ENCODE measurements around the gene ZDHHC14.

ZDHHC14 gene

DNA sequence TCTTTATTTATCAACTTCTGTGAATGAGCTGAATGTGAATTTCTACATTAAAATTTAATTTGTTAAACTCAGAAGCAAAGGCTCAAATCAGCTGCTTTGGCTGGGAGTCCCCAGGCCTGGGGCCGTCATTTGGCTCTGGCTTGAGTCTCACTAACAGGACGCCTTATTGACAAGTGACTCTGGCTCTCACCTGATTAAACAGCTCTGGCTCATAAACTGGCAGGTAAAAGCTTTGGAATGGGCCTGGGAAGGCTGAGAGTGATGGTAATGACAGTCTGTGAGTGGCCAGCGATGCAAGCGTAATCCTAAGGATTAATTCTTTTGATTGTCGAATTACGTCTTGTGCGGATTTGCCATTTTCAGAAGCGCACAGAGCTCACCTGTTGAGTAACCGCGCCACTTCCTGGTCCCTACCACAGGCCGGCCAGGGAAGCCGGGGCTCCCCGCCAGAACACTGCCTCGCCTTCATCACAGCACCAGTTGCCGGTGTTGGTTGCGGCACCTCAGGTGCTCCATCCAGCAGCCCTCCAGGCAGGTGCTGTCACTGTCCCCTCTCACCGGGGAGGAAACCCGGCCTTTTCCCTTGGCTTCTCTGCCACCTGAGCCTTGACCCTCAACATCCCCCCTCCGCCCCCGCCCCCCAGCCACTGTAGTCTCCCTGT lies 110.7 kb downstream of the ZDHHC14 start:
- no peak for DNase-seq (ENCODE audit: low spot score)

GRCh38 chr6:157492249-157492648 lies 111.3 kb downstream of the ZDHHC14 start:
- DNase-seq (ENCODE audit: low spot score) = no peak

GRCh38 chr6:157492741-157493140 lies 111.8 kb downstream of the ZDHHC14 start:
- no peak for DNase-seq (ENCODE audit: low spot score)

GRCh38 chr6:157493173-157493572 lies 112.2 kb downstream of the ZDHHC14 start:
- no peak for DNase-seq (ENCODE audit: low spot score)

DNA sequence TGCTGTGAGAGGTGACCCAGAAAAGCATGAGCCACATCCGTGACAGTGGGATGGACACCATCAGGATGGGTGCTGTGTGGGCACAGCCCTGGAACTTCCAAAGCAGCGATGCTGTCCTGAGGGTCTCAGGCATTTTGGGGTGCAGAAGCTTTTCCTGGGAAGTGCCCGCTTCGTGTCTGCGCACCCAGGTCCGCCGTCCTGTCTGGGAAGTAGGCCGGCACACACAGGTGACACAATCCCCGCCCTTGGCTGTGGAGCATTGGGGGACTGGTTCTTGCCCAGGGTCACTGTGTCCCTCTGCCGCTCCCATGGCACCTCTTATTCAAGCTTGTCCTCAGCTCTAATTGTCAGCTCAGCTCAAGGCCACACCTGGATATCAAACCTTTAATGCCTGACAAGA lies 112.6 kb downstream of the ZDHHC14 start:
- DNase-seq (ENCODE audit: low spot score) = no peak

DNA sequence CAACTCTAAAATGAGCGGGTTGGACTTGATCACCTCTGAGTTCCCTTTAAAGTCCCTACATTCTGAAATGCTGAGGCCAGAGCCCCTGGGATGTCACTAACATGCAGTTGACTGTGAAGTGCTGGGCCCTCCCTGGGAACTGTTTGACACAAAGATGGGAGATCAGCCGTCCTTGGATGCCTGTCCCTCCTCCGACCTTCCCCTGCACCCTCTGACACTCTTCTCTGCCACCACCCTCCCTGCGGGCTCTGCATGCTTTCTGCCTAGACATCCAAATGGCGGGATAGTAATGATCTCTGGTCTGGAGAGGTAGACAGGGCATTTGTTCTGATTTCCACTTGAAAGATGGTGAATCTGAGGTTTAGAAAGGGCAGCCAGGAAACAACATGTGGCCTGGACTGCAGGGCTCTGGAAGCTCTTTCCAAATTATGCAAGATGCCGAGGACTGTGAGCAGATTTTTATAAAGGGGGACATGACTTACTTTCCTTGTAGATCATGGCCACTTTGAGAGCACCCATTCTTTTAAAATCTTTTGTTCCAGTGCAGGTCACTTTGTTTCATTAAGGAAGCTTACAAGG lies 113.2 kb downstream of the ZDHHC14 start:
- DNase-seq (ENCODE audit: low spot score) = no peak

GRCh38 chr6:157496534-157497095 lies 115.6 kb downstream of the ZDHHC14 start:
- no peak for DNase-seq (ENCODE audit: low spot score)

GRCh38 chr6:157497579-157497978 lies 116.6 kb downstream of the ZDHHC14 start:
- DNase-seq (ENCODE audit: low spot score) = no peak

DNA sequence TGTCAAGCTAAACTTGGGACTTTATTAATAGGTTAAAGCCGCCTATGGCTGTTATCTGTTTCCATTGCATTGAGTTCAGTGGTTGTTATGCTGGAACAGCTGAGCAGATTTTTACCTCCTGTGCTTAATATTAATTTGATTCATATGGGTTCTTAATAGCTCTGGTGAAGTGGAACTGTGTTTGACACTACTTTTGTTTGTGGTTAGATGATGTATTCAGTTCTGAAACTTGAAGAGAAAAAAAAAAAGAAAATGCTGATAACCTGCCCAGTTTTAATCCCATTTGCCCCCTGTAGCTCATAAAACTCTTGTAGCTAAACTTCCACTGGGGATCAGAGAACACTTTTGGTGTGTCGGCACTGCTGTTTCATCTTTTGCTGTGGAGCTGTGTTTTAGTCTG lies 117.8 kb downstream of the ZDHHC14 start:
- DNase-seq (ENCODE audit: low spot score) = no peak

DNA sequence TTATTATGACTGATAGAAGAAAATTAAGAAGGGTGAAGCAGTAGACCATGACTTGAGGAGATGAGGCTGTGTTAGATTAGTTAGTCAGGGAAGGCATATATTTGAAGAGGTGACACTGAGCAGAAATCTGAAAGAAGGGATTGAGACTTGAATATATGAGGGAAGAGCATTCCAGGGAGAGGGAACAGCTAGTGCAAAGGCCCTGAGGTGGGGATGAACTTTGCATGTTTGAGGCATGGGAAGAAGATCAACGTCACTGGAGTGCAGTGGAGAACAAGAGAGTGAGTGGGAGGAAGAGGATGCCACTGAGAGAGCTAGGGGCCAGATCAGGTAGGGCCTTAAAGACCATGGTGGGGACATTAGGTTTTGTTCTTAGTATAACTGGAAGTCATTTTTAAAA lies 119.0 kb downstream of the ZDHHC14 start:
- DNase-seq (ENCODE audit: low spot score) = no peak

DNA sequence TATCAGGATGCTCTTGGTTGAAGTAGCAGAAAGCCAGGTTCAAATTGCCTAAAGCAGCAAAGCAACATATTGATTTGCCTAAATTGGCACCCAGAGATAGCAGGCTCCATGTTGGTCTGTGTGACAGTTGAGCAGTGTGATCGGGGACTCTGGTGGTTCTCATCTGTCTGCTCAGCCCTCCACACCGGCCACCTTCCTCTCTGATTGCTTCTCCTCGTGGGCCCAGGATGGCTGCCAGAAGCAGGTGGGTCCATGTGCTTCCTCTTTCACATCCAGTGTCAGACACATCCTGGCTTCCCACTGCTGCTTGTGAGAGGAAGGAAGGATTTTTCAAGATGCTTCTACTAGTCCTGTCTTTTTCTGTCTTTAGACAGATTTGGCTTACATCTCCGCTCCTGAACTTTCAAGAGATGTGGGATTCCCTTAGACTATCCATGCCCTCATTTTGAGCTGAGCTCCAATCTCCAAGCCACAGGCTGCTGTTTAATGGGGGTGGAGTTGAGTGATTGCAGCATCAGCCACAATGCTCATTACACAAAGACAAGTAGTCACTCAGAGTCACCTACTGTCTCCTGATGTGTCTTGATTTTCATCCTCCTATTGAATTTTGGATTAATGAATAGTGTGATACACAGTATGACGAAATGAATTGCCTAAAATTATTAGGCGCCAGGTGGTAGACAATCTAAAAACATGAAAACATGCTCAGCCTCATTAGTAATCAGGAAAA lies 122.2 kb downstream of the ZDHHC14 start:
- no peak for DNase-seq (ENCODE audit: low spot score)

DNA sequence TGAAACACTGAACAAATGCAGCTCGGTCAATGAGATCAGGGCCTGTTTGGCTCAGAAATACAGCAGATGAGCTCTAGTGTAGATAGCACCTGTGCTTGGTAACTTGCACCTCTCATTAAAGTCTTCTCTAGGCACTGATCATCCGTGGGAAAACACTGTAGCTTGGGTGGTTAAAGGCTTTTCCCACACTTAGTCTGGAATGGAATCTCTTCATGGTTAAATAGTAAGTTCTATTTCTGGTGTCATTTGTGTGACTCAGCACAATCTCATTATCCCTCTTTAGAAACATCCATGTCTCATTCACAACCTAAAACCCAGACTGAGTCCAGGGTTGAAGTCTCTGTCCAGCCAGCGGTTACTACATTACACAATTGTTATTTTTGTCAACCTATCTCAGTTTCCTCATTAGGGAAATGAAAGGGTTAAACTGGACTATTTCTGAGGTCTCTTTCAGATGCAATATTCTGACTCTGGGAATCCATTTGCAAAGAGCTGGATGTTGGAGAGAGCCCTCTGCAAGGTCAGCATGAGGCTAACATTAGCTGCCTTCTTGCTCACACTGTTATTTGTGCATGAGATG lies 125.0 kb downstream of the ZDHHC14 start:
- DNase-seq (ENCODE audit: low spot score) = no peak

DNA sequence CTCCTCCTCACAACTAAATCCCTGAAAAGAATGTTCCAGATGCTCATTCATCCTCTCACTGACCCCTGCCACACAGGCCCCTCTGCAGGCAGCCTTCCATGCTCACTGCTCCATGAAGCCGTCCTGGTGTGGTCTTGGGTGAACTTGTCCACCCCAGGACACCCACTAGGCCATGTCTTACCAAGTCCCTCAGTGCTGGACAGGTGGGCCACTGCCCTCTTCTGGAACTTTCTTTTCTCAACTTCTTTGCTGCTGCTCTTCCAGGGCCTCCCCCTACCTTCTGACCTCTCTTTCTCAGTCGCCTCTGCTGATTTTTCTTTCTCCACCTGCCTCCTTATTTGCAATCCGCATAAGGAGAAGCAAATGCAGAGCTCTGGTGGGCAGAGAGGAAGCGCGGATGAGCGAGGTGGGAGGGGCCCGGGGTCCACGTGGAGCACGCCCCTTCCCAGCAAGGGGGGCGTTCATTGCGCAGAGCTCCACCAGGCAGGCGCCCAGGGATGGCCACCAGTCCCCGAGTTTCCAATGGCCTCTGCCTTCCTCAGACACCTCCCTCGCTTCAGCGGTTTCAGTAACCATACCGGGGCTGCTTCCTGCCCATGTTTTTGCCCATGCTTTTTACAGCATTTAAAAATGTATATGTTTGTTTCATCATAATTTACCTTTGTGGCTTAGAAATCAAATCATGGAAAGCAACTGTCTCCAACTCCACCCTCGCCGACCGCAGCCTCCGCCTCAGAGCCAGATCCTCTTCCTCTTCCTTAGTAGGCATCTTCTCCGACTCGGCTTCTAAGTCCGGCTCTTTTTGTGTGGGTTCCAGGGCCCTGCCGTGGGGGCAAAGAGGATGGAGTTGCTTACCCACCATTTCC lies 129.6 kb downstream of the ZDHHC14 start:
- no peak for DNase-seq (ENCODE audit: low spot score)

GRCh38 chr6:157511682-157512381 lies 130.8 kb downstream of the ZDHHC14 start:
- no peak for DNase-seq (ENCODE audit: low spot score)

DNA sequence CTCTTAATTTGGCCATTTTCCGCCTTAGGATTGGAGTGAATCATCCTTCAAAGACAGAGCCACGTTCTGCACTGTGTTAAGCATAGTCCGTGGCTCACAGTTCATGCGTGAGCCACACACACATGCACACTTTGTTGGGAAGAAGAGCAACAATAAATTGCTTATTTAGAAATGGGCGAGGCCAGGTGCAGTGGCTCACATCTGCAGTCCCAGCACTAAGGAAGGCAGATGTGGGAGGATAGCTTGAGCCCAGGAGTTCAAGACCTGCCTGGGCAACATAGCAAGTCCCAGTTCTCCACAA lies 131.3 kb downstream of the ZDHHC14 start:
- no peak for DNase-seq (ENCODE audit: low spot score)

GRCh38 chr6:157513004-157513603 lies 132.1 kb downstream of the ZDHHC14 start:
- DNase-seq (ENCODE audit: low spot score) = no peak

DNA sequence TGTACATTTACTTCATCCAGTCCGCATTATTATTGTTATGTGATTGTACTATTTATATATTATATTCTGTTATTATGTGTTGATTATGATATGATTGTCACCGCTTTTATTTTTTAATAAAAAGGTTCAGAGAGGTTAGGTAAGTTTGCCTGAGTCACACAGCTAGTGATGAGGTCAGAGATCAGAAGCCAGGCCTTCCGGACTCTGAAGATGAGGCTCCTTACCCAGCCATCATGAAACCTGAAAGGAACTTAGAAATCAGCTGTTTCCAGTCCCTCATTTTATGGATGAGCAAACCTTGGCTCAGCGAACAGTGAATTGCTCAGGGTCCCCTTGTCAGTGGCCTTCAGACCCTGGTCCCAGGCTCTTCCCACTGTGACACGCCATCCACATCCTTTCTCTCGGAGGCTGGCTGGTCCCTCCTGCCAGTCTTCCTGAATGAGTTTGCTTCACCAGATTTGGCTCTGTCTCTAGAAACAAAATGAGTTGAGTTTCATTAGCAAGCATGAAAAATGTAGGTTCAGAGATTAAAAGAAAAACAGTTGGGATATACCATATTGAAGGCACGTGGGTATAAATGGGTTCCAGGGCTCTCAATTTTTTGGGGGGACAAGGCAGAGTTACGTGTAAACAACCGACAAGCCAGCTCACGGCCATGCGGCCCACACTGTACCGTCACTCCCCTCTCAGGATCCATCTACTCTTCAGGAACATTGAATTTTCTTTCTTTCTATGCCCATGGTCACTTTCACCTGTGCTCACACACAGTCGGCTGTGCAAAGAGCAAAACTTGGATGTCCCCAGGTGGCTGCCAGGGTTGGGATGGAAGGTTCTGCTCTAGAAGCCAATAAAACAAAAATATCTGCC lies 132.9 kb downstream of the ZDHHC14 start:
- DNase-seq (ENCODE audit: low spot score) = no peak

- DNase-seq (ENCODE audit: low spot score) = peak; percentile 61
These were observed 133.9 kb downstream of the ZDHHC14 start for GRCh38 chr6:157514659-157515496.

Data from SW480 (cell line).